Coronary artery (tissue), 2 donors: ENCODE data around the gene HNRNPK.

Experiments
- DNase-seq: peaks from one replicate; pipeline ENCODE4 v3.0.0-alpha.2; 2017; ENCODE audit warnings: low spot score
- H3K27ac ChIP-seq, 2 donors: fragments of 200-600 bp; sonication (generic); one replicate each; pipeline ENCODE4 v1.5.1; 2016 to 2019
- H3K4me3 ChIP-seq: fragments of 200-600 bp; sonication (generic); 2 replicates; pipeline ENCODE4 v1.5.1; 2016; ENCODE audit warnings: mild to moderate bottlenecking, moderate library complexity
- TF ChIP-seq, protein P1 (sequence below): fragments of 200-600 bp; sonication (generic); IDR thresholded peaks from one replicate; pipeline ENCODE4 v1.5.1; 2019; ENCODE audit warnings: antibody characterized with exemption

HNRNPK gene

DNA sequence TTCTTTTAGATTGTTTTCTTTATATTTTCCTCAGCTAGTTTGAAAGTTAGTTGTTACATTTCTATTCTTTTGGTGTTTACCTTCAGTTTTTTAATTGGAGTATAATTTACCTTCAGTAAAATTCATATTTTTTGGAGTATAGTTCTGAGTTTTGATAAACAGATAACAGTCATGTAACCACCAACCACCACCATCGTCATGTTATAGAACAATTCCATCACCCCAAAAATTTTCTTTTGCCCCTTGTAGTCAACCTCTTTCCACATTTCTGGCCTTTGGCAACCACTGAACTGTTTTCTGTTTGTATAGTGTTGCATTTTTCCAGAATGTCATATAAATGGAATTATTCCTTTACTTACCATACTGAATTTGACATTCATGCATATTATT, 7.4 kb upstream of the HNRNPK start:
- TF ChIP-seq, protein P1, sequence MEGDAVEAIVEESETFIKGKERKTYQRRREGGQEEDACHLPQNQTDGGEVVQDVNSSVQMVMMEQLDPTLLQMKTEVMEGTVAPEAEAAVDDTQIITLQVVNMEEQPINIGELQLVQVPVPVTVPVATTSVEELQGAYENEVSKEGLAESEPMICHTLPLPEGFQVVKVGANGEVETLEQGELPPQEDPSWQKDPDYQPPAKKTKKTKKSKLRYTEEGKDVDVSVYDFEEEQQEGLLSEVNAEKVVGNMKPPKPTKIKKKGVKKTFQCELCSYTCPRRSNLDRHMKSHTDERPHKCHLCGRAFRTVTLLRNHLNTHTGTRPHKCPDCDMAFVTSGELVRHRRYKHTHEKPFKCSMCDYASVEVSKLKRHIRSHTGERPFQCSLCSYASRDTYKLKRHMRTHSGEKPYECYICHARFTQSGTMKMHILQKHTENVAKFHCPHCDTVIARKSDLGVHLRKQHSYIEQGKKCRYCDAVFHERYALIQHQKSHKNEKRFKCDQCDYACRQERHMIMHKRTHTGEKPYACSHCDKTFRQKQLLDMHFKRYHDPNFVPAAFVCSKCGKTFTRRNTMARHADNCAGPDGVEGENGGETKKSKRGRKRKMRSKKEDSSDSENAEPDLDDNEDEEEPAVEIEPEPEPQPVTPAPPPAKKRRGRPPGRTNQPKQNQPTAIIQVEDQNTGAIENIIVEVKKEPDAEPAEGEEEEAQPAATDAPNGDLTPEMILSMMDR, result no peak
- no peak overlapping the region for H3K27ac ChIP-seq
- no peak for DNase-seq
- no peak overlapping the region for H3K4me3 ChIP-seq

DNA sequence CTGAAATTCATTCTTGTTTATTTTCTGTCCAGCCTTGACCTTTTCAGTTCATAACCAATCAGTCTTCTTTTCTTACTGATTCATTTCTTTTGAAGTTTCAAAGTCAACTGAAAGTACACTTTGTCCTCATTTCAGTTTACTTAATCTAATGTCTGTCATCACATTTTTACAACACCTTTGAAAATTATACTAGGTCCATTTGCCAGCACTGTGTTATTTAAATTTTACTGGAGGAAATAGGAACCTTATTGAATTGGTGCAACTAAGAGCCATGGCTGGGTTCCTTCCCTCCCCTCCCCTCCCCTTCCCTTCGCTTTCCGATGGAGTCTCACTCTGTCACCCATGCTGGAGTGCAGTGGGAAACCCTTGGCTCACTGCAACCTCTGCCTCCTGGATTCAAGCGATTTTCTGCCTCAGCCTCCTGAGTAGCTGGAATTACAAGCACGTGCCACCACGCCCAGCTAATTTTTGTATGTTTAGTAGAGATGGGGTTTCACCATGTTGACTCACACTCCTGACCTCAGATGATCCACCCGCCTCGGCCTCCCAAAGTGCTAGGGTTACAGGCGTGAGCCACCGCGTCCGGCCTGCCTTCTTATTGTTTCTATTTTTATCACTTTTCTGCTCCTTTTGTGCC, 6.9 kb upstream of the HNRNPK start:
- Histone ChIP-seq H3K27ac (no peak overlapping the region), H3K4me3 (no peak overlapping the region)
- DNase-seq, result no peak
- TF ChIP-seq, protein P1, result no peak

DNA sequence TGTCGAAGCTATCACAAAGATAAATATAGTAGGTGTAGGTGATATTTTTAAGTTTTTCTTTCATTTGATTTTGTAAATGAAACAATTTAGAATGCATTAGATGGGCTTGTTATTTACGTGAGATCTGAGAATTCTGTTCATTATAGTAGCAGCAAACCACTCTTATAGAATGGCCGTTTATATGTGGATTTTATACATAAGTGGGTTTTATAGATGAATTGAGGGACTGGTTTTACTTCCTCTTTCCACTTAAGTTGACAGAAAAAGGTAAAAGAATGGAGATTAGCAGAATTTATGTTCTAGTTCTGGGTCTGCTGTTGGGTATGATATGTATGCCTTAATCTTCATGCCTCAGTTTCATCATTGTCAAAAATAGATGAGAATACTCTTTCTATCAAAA, 6.2 kb upstream of the HNRNPK start:
- TF ChIP-seq, protein P1, result no peak
- H3K27ac ChIP-seq, result no peak overlapping the region
- DNase-seq, result no peak
- no peak overlapping the region for H3K4me3 ChIP-seq

DNA sequence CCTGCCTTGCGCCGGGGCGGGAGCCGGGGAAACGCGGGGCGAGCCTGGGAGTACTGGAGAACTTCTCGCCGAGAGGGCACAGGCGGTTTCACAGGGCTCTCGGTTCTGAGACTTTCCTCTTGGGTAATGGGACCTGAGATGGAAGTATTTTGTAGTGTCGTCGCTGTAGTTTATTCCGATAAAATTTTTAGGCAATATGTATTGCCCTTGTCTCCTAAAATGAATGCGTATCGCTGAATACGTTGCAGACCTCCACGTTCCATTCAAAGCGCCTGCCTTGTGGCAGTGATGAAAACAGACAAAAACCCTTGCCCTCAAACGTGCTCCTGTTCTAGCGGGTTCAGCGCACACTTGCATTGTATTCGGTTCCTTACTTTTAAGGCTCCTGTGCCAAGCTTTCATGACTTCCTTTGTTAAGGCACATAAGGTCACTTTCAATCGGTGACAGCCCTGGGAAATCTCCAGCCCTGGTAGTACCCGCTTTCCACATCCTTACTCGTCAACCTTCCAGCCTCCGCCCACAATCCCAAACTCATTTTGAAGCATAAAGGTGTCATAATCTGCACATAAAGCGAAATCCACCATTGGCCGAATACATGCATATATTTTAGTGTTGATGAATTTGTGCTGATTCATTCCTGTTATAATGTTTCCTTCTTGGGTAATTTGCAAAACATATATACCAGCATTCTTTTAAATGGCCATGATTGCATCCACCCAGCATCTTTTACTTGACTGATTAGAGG, 1.3 kb upstream of the HNRNPK start:
- no peak for DNase-seq
- TF ChIP-seq, protein P1, result no peak
- peak overlapping the region; percentile 90 for H3K4me3 ChIP-seq
- H3K27ac ChIP-seq, result peak overlapping the region; percentile 96 to 99

DNA sequence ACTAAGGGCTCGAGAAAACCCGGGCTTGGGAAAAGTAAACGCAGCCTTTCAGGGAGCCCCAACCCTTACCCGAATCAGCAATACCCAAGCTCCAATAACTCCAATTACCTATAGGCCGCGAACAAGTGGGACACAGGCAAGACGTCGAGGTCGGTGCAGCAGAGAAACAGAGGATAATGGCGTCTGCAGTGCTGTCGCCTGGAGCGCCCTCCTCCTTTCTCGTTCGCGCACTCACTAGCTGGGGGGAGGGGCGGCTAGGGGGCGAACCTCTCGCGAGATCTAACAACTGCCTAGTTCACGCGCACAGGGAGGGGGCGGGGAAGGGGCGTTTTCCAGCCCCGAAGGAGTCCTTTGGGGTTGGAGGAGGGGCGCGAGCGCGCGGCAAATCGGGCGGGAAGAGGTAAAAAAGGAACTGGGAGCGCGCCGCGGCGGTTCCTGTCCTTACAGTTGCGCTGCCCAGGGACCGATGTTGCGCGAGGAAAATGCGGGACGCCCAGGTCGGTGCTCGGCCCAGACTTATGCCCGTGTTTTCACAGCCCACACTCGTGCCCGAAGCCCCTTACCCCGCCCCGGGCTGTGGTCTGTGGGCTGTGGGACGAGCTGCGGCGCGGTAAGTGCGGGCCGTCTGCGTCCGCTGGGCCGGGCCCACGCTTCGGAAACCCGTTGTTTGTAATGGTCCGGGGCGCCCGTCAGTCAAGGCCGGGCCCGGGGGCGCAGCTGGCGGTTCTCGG, 545 bp upstream of the HNRNPK start, which contains the start of gene RMI1:
RMI1 (plus strand) TSS at position 411 of the 731 bp plus-strand sequence. CDS start 20,182 bp downstream, outside the sequence.
- Histone ChIP-seq H3K27ac (peak within 1 kb of the TSS; percentile 96 to 99), H3K4me3 (peak within 1 kb of the TSS; percentile 90)
- TF ChIP-seq, protein P1, result no peak
- peak; percentile 99 for DNase-seq

DNA sequence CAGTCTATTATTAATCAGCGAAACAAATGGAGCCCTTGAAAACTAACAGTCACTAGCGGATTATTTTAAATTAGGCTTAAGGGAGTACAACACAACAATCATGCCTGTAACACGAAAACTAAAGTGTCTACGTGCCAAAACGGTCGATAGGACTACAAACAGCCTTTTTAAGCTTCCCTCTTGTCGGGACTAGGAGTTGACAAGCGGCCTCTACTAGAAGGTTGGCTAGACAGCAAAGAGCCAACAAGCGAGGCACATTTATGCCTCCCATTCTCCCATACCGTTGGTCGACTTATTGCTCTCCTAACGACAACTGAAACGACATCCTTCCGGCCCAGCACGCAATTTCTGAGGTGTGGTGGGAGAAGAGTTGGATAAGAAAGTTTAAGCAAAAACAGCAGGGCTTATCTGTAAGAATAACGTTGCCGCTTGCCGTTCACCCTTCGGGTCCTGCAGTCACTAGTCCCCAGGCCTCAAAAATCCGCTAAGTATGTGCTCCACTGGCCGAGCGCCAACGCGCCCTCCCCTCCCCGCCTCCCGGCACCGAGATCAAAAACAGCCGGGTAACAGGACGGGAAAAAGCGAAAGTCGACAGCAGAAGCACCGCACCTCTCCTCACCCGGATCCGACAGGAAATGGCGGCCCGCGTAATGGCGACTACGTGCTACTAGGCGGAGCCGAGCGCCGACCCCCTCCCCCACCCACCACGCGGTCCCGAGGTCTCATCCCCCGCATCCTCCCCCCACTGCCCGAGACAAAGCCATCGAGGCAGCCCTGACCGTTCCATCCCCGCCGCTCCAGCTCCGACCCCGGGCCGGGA, 813 bp downstream of the HNRNPK start:
- DNase-seq, result peak; percentile 89
- TF ChIP-seq, protein P1, result no peak
- Histone ChIP-seq H3K4me3 (peak overlapping the region; percentile 90), H3K27ac (peak overlapping the region; percentile 96 to 99)
